K562 (cell line): ENCODE data around the gene UIMC1.

ENCODE experiments used
- CAMTA2 ChIP-seq: fragments of 250-450 bp; sonication (Bioruptor Pico); conservative IDR thresholded peaks from 2 replicates; pipeline ENCODE4 v1.5.1; 2022
- ESRRA ChIP-seq: fragments of 450-650 bp; IDR thresholded peaks from 2 replicates; pipeline ENCODE4 v1.6.1; 2014; ENCODE audit warnings: low read depth, mild to moderate bottlenecking, moderate library complexity, borderline replicate concordance
- GABPB1 ChIP-seq: sonication (generic); formaldehyde crosslinking; IDR thresholded peaks from 2 replicates; pipeline ENCODE4 v1.8.0; 2022; ENCODE audit warnings: mild to moderate bottlenecking, missing genetic modification reagents
- MEF2A ChIP-seq: IDR thresholded peaks from 2 replicates; pipeline ENCODE4 v1.6.1; 2011; ENCODE audit warnings: low read depth, mild to moderate bottlenecking, low read length, moderate library complexity; ENCODE audit not compliant: control insufficient read depth
- MXI1 ChIP-seq: IDR thresholded peaks from 2 replicates; pipeline ENCODE4 v1.6.1; 2011; ENCODE audit warnings: low read depth, mild to moderate bottlenecking, improper control_type of control experiment, low read length
- NR1H2 ChIP-seq: sonication (generic); formaldehyde crosslinking; IDR thresholded peaks from 2 replicates; pipeline ENCODE4 v1.4.0; 2020; ENCODE audit warnings: mild to moderate bottlenecking, missing genetic modification reagents
- PHB2 ChIP-seq: fragments of 450-650 bp; IDR thresholded peaks from 2 replicates; pipeline ENCODE4 v1.6.1; 2017; ENCODE audit warnings: low read depth
- POLR2A ChIP-seq: fragments of 450-650 bp; conservative IDR thresholded peaks from 2 replicates; pipeline ENCODE4 v1.6.1; 2016
- POLR2AphosphoS2 ChIP-seq: IDR thresholded peaks from 2 replicates; pipeline ENCODE4 v1.6.1; 2012; ENCODE audit warnings: low read length, improper control_type of control experiment
- ZNF778 ChIP-seq: fragments of 450-650 bp; formaldehyde crosslinking; IDR thresholded peaks from 2 replicates; pipeline ENCODE4 v1.4.0; 2020; ENCODE audit warnings: mild to moderate bottlenecking, moderate library complexity
- ZSCAN29 ChIP-seq: fragments of 450-650 bp; IDR thresholded peaks from 2 replicates; pipeline ENCODE4 v1.6.1; 2017
- TF ChIP-seq, protein P1 (sequence below), 3 experiments: IDR thresholded peaks in 2 of 3; conservative IDR thresholded peaks in 1 of 3; 2 replicates each; pipeline ENCODE4 v1.5.1; 2011 to 2012; ENCODE audit warnings: low read length in 3 of 3, mild to moderate bottlenecking in 3 of 3, control low read depth in 2 of 3, improper control_type of control experiment in 1 of 3, inconsistent platforms in 1 of 3, low read depth in 1 of 3, mixed read lengths in 1 of 3, moderate library complexity in 1 of 3; ENCODE audit not compliant: insufficient read depth in 2 of 3
- TF ChIP-seq, protein P2 (sequence below): sonication (generic); formaldehyde crosslinking; IDR thresholded peaks from 2 replicates; pipeline ENCODE4 v1.8.1; 2022; ENCODE audit warnings: missing genetic modification reagents

DNA sequence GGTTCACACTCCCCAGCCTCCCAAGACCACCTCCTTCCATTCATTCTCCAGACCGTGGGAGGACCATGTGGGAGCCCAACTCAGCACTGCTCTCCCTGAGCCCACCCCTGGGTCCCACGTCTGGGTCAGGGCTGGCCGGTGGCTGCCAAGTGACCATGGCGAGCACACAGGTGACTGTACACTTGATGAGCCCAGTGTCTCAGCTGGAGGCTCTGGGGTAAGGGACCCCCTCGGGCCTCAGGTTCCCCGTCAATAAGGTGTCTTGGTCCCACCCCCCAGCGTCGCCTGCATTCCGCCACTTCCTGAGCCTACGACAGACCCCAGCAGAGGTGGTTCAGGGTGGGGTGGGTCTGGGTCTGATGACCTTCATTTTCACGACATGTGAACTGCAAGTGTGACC lies 146.2 kb downstream of the UIMC1 start:
- TF ChIP-seq CAMTA2 (CRISPR knock-in tag) (no peak), MEF2A (no peak), POLR2A (no peak), ESRRA (no peak), ZSCAN29 (no peak), NR1H2 (no peak), MXI1 (no peak), GABPB1 (CRISPR knock-in tag) (no peak), POLR2AphosphoS2 (no peak), ZNF778 (no peak), PHB2 (no peak)
- TF ChIP-seq, protein P1, sequence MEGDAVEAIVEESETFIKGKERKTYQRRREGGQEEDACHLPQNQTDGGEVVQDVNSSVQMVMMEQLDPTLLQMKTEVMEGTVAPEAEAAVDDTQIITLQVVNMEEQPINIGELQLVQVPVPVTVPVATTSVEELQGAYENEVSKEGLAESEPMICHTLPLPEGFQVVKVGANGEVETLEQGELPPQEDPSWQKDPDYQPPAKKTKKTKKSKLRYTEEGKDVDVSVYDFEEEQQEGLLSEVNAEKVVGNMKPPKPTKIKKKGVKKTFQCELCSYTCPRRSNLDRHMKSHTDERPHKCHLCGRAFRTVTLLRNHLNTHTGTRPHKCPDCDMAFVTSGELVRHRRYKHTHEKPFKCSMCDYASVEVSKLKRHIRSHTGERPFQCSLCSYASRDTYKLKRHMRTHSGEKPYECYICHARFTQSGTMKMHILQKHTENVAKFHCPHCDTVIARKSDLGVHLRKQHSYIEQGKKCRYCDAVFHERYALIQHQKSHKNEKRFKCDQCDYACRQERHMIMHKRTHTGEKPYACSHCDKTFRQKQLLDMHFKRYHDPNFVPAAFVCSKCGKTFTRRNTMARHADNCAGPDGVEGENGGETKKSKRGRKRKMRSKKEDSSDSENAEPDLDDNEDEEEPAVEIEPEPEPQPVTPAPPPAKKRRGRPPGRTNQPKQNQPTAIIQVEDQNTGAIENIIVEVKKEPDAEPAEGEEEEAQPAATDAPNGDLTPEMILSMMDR (IDR thresholded peaks at IDR 0.05 in 2 of 3, conservative IDR thresholded peaks at IDR 0.05 in 1 of 3; ENCODE audit: insufficient read depth in 2 of 3, low read depth in 1 of 3, low read length in 3 of 3): no peak
- TF ChIP-seq, protein P2, sequence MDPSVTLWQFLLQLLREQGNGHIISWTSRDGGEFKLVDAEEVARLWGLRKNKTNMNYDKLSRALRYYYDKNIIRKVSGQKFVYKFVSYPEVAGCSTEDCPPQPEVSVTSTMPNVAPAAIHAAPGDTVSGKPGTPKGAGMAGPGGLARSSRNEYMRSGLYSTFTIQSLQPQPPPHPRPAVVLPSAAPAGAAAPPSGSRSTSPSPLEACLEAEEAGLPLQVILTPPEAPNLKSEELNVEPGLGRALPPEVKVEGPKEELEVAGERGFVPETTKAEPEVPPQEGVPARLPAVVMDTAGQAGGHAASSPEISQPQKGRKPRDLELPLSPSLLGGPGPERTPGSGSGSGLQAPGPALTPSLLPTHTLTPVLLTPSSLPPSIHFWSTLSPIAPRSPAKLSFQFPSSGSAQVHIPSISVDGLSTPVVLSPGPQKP (CRISPR knock-in tag): no peak
